Lung (tissue), 12 donors: ENCODE results near the gene TIMM10. TPM values are rescaled to one million over a fixed set of nuclear protein-coding genes. Genes with fewer than 3 reads are reported as not detected.

Experiments
- ATAC-seq: fragments of 200-7000 bp; cut with Tn5 transposase; one replicate; pipeline ENCODE4 v1.9.1; 2020; ENCODE audit warnings: moderate number of reproducible peaks; ENCODE audit not compliant: insufficient read depth, low FRiP score
- DNase-seq, 3 donors: peaks; one replicate each; pipeline ENCODE4 v3.0.0-alpha.2; 2013 to 2017
- H3K27ac ChIP-seq, 2 donors: one replicate each; pipeline ENCODE4 v1.5.1; 2013; ENCODE audit warnings: mild to moderate bottlenecking in 2 of 2, moderate library complexity in 2 of 2, control low read depth in 1 of 2, inconsistent platforms in 1 of 2, low read depth in 1 of 2, low read length in 1 of 2
- H3K27me3 ChIP-seq, 3 donors: one replicate each; pipeline ENCODE4 v1.5.1; 2013; ENCODE audit warnings: low read length in 2 of 3; ENCODE audit not compliant: control insufficient read depth in 3 of 3, insufficient read depth in 3 of 3
- H3K36me3 ChIP-seq, 4 donors: one replicate each; pipeline ENCODE4 v1.5.1; 2013; ENCODE audit warnings: low read length in 4 of 4, mild to moderate bottlenecking in 1 of 4, moderate library complexity in 1 of 4; ENCODE audit not compliant: control insufficient read depth in 4 of 4, insufficient read depth in 4 of 4
- H3K4me1 ChIP-seq, 5 donors: one replicate each; pipeline ENCODE4 v1.5.1; 2013; ENCODE audit warnings: low read length in 5 of 5, mild to moderate bottlenecking in 2 of 5, moderate library complexity in 1 of 5; ENCODE audit not compliant: control insufficient read depth in 5 of 5, insufficient read depth in 5 of 5
- H3K4me3 ChIP-seq: one replicate; pipeline ENCODE4 v1.5.1; 2013; ENCODE audit warnings: mild to moderate bottlenecking, control low read depth, moderate library complexity
- H3K9ac ChIP-seq, 2 donors: one replicate each; pipeline ENCODE4 v1.5.1; 2013; ENCODE audit warnings: low read length in 2 of 2, control low read depth in 1 of 2; ENCODE audit not compliant: insufficient read depth in 1 of 2
- H3K9me3 ChIP-seq, 4 donors: one replicate each; pipeline ENCODE4 v1.5.1; 2013; ENCODE audit warnings: low read length in 3 of 4, mild to moderate bottlenecking in 1 of 4, moderate library complexity in 1 of 4; ENCODE audit not compliant: control insufficient read depth in 4 of 4, insufficient read depth in 3 of 4
- CTCF ChIP-seq: IDR thresholded peaks from 2 replicates; pipeline ENCODE4 v1.5.1; 2012; ENCODE audit warnings: mild to moderate bottlenecking; ENCODE audit errors: control extremely low read depth, extremely low read depth
- WGBS, 2 donors: extraction: QIAGEN DNeasy Blood & Tissue Kit; methylation state at CpG; one replicate each; pipeline ENCODE4 v1.1.7; 2013; 5-methylcytosine and 5-hydroxymethylcytosine counted together
- polyA plus RNA-seq, 2 donors: library from polyadenylated mRNA; stranded (reverse); fragments of 200-250 nt; gene quantifications; one replicate each; pipeline ENCODE4 v1.2.1, GENCODE V29; 2013
- total RNA-seq, 2 donors: library from RNA; depleted of rRNA in 1 of 2; stranded (reverse); fragments of >200 nt in 1 of 2; gene quantifications; one replicate each; pipeline ENCODE4 v1.2.1, GENCODE V29; 2014 to 2021
- donor health status: control.
- donor health status: control.
- donor health status: Bipolar disorder and iron deficiency.
- donor health status: healthy.
- donor health status: DM: yes; HTN: yes; CAD: no.

Gene TIMM10
- total and polyA plus RNA-seq, 4 donors = 10.4 to 64.7 (median 45.8) TPM

- no peak overlapping the region for H3K4me3 ChIP-seq
- 73 to 75% methylated on average over 15 of the region's 15 CpGs for whole genome bisulfite sequencing, 2 donors
- no peaks in the 10 kb centered on the region for H3K9me3 ChIP-seq
- DNase-seq (peak in 2 of 3 donors; percentile 52 to 68), ATAC-seq (peak; percentile 61)
- no peak overlapping the region for H3K27ac ChIP-seq
- peaks cover 0 to 6% (median 0%) of the 10 kb centered on the region in 5 donors for H3K4me1 ChIP-seq
- peaks cover 0 to 15% (median 9%) of the 10 kb centered on the region in 4 donors for H3K36me3 ChIP-seq
- H3K9ac ChIP-seq = no peak overlapping the region
- no peaks in the 10 kb centered on the region for H3K27me3 ChIP-seq
- TF ChIP-seq CTCF = peak; percentile 60
These were observed 36.7 kb downstream of the TIMM10 start for GRCh38 chr11:57493507-57494503.

- peak; percentile 37 for ATAC-seq
- H3K36me3 ChIP-seq = peaks cover 0 to 28% (median 9%) of the 10 kb centered on the region in 4 donors
These were observed 39.0 kb downstream of the TIMM10 start for GRCh38 chr11:57491371-57492061.

GRCh38 chr11:57490456-57491248, 39.9 kb downstream of the TIMM10 start:
- 93 to 97% methylated on average over 9 of the region's 9 CpGs for WGBS, 2 donors
- Histone ChIP-seq H3K9me3 (no peaks in the 10 kb centered on the region), H3K4me1 (no peaks in the 10 kb centered on the region), H3K4me3 (no peak overlapping the region), H3K27me3 (no peaks in the 10 kb centered on the region), H3K27ac (no peak overlapping the region), H3K9ac (no peak overlapping the region), H3K36me3 (peaks cover 0 to 28% (median 8%) of the 10 kb centered on the region in 4 donors)
- ATAC-seq (no peak), DNase-seq (no peak)
- no peak for TF ChIP-seq CTCF

More at GRCh38 chr11:57491371-57492061, 39.0 kb downstream of the TIMM10 start:
- WGBS, 2 donors = 81 to 83% methylated on average over 11 of the region's 11 CpGs
- DNase-seq = no peak
- no peak overlapping the region for H3K4me3 ChIP-seq
- H3K9ac ChIP-seq = no peak overlapping the region
- no peaks in the 10 kb centered on the region for H3K27me3 ChIP-seq
- no peak overlapping the region for H3K27ac ChIP-seq
- no peaks in the 10 kb centered on the region for H3K9me3 ChIP-seq
- no peak for TF ChIP-seq CTCF
- H3K4me1 ChIP-seq = no peaks in the 10 kb centered on the region
